D721Med (cell line): ENCODE measurements around the gene GTPBP1.

Experiments
- DNase-seq: peaks from one replicate; pipeline ENCODE4 v3.0.0; 2011; ENCODE audit warnings: low spot score; ENCODE audit not compliant: insufficient read length
- FAIRE-seq: peaks from 2 replicates; lab custom pipeline; 2011; peaks lifted over from hg19 to GRCh38; lab: Jason Lieb, UNC
- TF ChIP-seq, protein P1 (sequence below): IDR thresholded peaks from 2 replicates; pipeline ENCODE4 v1.5.1; 2012; ENCODE audit warnings: mild to moderate bottlenecking, control low read depth; ENCODE audit not compliant: insufficient read depth; ENCODE audit errors: missing control alignments

Gene GTPBP1

GRCh38 chr22:38755155-38755910 is 49.6 kb downstream of the GTPBP1 start:
- TF ChIP-seq, protein P1, sequence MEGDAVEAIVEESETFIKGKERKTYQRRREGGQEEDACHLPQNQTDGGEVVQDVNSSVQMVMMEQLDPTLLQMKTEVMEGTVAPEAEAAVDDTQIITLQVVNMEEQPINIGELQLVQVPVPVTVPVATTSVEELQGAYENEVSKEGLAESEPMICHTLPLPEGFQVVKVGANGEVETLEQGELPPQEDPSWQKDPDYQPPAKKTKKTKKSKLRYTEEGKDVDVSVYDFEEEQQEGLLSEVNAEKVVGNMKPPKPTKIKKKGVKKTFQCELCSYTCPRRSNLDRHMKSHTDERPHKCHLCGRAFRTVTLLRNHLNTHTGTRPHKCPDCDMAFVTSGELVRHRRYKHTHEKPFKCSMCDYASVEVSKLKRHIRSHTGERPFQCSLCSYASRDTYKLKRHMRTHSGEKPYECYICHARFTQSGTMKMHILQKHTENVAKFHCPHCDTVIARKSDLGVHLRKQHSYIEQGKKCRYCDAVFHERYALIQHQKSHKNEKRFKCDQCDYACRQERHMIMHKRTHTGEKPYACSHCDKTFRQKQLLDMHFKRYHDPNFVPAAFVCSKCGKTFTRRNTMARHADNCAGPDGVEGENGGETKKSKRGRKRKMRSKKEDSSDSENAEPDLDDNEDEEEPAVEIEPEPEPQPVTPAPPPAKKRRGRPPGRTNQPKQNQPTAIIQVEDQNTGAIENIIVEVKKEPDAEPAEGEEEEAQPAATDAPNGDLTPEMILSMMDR, result no peak
- DNase-seq (no peak), FAIRE-seq (no peak)

DNA sequence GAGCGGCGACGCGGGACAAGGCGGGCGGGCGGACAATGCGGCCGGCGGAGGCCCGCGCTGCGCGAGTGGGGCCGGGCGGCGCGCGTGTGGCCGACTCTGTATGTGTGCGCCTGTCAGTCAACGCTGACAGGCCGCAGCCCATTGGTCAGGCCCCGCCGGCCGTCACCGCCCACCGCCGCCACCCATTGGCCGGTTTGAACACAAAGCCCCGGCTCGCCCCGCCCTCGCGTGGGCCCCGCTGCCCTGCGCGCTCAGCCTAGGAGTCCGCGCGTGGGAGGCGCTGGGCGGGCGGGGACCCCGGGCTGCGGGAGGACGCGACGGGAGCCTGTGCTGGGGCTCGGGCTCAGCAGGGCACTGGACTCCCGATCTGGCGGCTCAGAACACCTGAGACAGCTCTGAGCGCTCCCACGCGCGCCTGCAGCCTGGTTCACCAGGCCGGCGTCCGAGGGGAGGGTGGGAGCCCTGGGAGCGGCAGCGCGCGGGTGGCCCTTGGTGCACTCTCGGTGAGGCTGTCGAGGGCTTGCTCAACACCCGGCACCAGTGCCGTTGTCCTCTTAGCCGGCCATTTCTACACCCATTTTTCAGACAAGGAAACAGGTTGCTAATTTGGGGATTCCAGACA is 50.3 kb downstream of the GTPBP1 start, which contains the start of gene SUN2:
TSS of gene SUN2 (minus strand) at position 88 of the 622 bp plus-strand sequence. CDS start 3,370 bp downstream, outside the sequence.
- no peak for FAIRE-seq
- TF ChIP-seq, protein P1, result no peak
- DNase-seq, result peak; percentile 86

- no peak for DNase-seq
- TF ChIP-seq, protein P1, result no peak
- no peak for FAIRE-seq
Observed at GRCh38 chr22:38756711-38757463, 51.1 kb downstream of the GTPBP1 start.

- TF ChIP-seq, protein P1, result no peak
- no peak for DNase-seq
- no peak for FAIRE-seq
Observed at GRCh38 chr22:38757464-38757757, 51.7 kb downstream of the GTPBP1 start.

DNA sequence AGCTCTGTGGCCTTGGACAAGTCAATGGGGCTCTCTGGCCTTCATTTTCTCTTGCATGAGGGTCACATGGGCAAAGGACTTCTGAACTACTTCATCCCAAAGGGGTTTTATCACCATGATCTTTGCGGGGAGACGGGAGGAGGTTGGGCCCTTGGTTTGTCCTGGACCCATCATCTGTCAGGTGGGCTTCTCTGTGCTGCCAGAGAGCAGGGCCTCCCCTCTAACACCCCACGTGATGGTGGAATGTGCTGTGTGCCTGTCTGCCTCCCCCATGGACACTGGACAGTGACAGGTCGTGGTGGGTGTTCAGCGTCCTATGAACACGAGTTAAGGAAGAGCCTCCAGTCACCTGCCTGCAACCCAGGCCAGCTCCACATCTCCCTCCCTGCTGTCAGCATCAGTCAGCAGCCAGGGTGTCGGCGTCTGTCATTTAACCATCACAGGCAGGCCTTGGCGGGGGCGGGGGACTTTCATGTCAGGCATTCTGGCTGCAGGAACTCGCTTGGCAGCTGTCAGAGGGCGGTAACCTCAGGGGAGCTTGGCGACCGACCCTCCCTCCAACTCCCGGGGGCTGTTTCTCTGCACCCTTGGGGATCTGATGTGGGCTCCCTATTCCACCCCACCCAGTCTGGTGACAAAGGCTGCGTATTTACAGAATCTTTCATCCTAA is 52.7 kb downstream of the GTPBP1 start:
- DNase-seq, result no peak
- no peak for FAIRE-seq
- TF ChIP-seq, protein P1, result no peak

- FAIRE-seq, result no peak
Observed at GRCh38 chr22:38759005-38759404, 53.3 kb downstream of the GTPBP1 start.

More at GRCh38 chr22:38759005-38759404, 53.3 kb downstream of the GTPBP1 start:
- no peak for DNase-seq
- TF ChIP-seq, protein P1, result no peak
